ENCODE results near the gene GLS2.
"Not testable (repeated sequence)": the region's sequence is repeated elsewhere in the genome, so short reads cannot be mapped to it uniquely, and the experiment has no call there.

The GLS2 gene

GRCh38 chr12:56448860-56449621 is 38.9 kb downstream of the GLS2 start, which contains the start of gene TIMELESS:
TSS of gene TIMELESS (minus strand) at chr12:56449426. CDS start at chr12:56434170, 15,256 bp downstream.
- FAIRE-seq: peak; percentile 97
- DNase-seq (ENCODE audit: insufficient read length, low spot score): peak; percentile 88
- TF ChIP-seq POU2F2 (IDR thresholded peaks at IDR 0.05; ENCODE audit: low read depth, low read length) (0 out of 2 replicates have a peak, but pooled peaks have one; percentile 27), SPI1 (IDR thresholded peaks at IDR 0.05; ENCODE audit: low read depth, low read length) (peak; percentile 75), POLR2AphosphoS5 (IDR thresholded peaks at IDR 0.05; ENCODE audit: low read depth, low read length) (peak; percentile 65; the same call in 1 of the 2 replicates), POLR2A (IDR thresholded peaks at IDR 0.05; ENCODE audit: low read depth, low read length) (peak; percentile 69; the same call in 1 of the 2 replicates), PAX5 (IDR thresholded peaks at IDR 0.05; ENCODE audit: insufficient read depth, low read length, severe bottlenecking) (no peak), TAF1 (IDR thresholded peaks at IDR 0.05; ENCODE audit: low read depth, low read length) (peak; percentile 40; the same call in 1 of the 2 replicates)

GRCh38 chr12:56443208-56443607 is 44.8 kb downstream of the GLS2 start:
- not testable (repeated sequence) for DNase-seq (ENCODE audit: insufficient read length, low spot score); FAIRE-seq

- no peak for DNase-seq (ENCODE audit: insufficient read length, low spot score)
- TF ChIP-seq SPI1 (IDR thresholded peaks at IDR 0.05; ENCODE audit: low read depth, low read length) (no peak), PAX5 (IDR thresholded peaks at IDR 0.05; ENCODE audit: insufficient read depth, low read length, severe bottlenecking) (no peak), POU2F2 (IDR thresholded peaks at IDR 0.05; ENCODE audit: low read depth, low read length) (no peak), TAF1 (IDR thresholded peaks at IDR 0.05; ENCODE audit: low read depth, low read length) (no peak), POLR2A (IDR thresholded peaks at IDR 0.05; ENCODE audit: low read depth, low read length) (no peak), POLR2AphosphoS5 (IDR thresholded peaks at IDR 0.05; ENCODE audit: low read depth, low read length) (no peak)
- no peak for FAIRE-seq
These were observed 50.4 kb downstream of the GLS2 start for GRCh38 chr12:56437430-56438176.

- FAIRE-seq: no peak
- no peak for TF ChIP-seq POLR2A (IDR thresholded peaks at IDR 0.05; ENCODE audit: low read depth, low read length)
- TF ChIP-seq POU2F2 (IDR thresholded peaks at IDR 0.05; ENCODE audit: low read depth, low read length): no peak
- TF ChIP-seq POLR2AphosphoS5 (IDR thresholded peaks at IDR 0.05; ENCODE audit: low read depth, low read length): no peak
- no peak for TF ChIP-seq PAX5 (IDR thresholded peaks at IDR 0.05; ENCODE audit: insufficient read depth, low read length, severe bottlenecking)
- no peak for TF ChIP-seq SPI1 (IDR thresholded peaks at IDR 0.05; ENCODE audit: low read depth, low read length)
- TF ChIP-seq TAF1 (IDR thresholded peaks at IDR 0.05; ENCODE audit: low read depth, low read length): no peak
- DNase-seq (ENCODE audit: insufficient read length, low spot score): no peak
These were observed 53.1 kb downstream of the GLS2 start for GRCh38 chr12:56434828-56435227.

- TF ChIP-seq POU2F2 (IDR thresholded peaks at IDR 0.05; ENCODE audit: low read depth, low read length): no peak
- TF ChIP-seq SPI1 (IDR thresholded peaks at IDR 0.05; ENCODE audit: low read depth, low read length): no peak
- no peak for FAIRE-seq
- no peak for DNase-seq (ENCODE audit: insufficient read length, low spot score)
These were observed 56.1 kb downstream of the GLS2 start for GRCh38 chr12:56431850-56432249.

GRCh38 chr12:56431288-56431687 is 56.7 kb downstream of the GLS2 start:
- DNase-seq (ENCODE audit: insufficient read length, low spot score): no peak
- no peak for TF ChIP-seq POLR2AphosphoS5 (IDR thresholded peaks at IDR 0.05; ENCODE audit: low read depth, low read length)
- no peak for TF ChIP-seq PAX5 (IDR thresholded peaks at IDR 0.05; ENCODE audit: insufficient read depth, low read length, severe bottlenecking)
- TF ChIP-seq POLR2A (IDR thresholded peaks at IDR 0.05; ENCODE audit: low read depth, low read length): no peak
- no peak for TF ChIP-seq SPI1 (IDR thresholded peaks at IDR 0.05; ENCODE audit: low read depth, low read length)
- TF ChIP-seq TAF1 (IDR thresholded peaks at IDR 0.05; ENCODE audit: low read depth, low read length): no peak
- TF ChIP-seq POU2F2 (IDR thresholded peaks at IDR 0.05; ENCODE audit: low read depth, low read length): no peak
- FAIRE-seq: no peak

- FAIRE-seq (no peak), DNase-seq (ENCODE audit: insufficient read length, low spot score) (no peak)
- TF ChIP-seq TAF1 (IDR thresholded peaks at IDR 0.05; ENCODE audit: low read depth, low read length): no peak
- TF ChIP-seq POLR2A (IDR thresholded peaks at IDR 0.05; ENCODE audit: low read depth, low read length): no peak
- no peak for TF ChIP-seq POLR2AphosphoS5 (IDR thresholded peaks at IDR 0.05; ENCODE audit: low read depth, low read length)
- TF ChIP-seq POU2F2 (IDR thresholded peaks at IDR 0.05; ENCODE audit: low read depth, low read length): no peak
- no peak for TF ChIP-seq PAX5 (IDR thresholded peaks at IDR 0.05; ENCODE audit: insufficient read depth, low read length, severe bottlenecking)
- no peak for TF ChIP-seq SPI1 (IDR thresholded peaks at IDR 0.05; ENCODE audit: low read depth, low read length)
These were observed 62.0 kb downstream of the GLS2 start for GRCh38 chr12:56425940-56426438.

- DNase-seq (ENCODE audit: insufficient read length, low spot score) (no peak), FAIRE-seq (no peak)
- TF ChIP-seq POLR2AphosphoS5 (IDR thresholded peaks at IDR 0.05; ENCODE audit: low read depth, low read length) (no peak), POLR2A (IDR thresholded peaks at IDR 0.05; ENCODE audit: low read depth, low read length) (no peak)
These were observed 62.8 kb downstream of the GLS2 start for GRCh38 chr12:56425193-56425592.

Data from GM12891 (cell line).